GM23338 (cell line): Measurements from ENCODE around the gene TNNT1.

ENCODE experiments used
- CTCF ChIP-seq, 2 experiments: fragments of 200-600 bp in 1 of 2; sonication (generic) in 1 of 2; conservative IDR thresholded peaks; 2 replicates each; pipeline versions ENCODE4 v1.5.1 to v1.6.1; 2016 to 2017; ENCODE audit warnings: antibody characterized with exemption in 2 of 2, low read depth in 2 of 2, mild to moderate bottlenecking in 2 of 2, moderate library complexity in 1 of 2
- EZH2 ChIP-seq: fragments of 200-600 bp; sonication (generic); IDR thresholded peaks from one replicate; pipeline ENCODE4 v1.8.0; 2017; ENCODE audit warnings: antibody characterized with exemption, mild to moderate bottlenecking, low read depth; ENCODE audit not compliant: unreplicated experiment
- EZH2phosphoT487 ChIP-seq: fragments of 200-600 bp; sonication (generic); IDR thresholded peaks from one replicate; pipeline ENCODE4 v1.8.1; 2018; ENCODE audit warnings: antibody characterized with exemption; ENCODE audit not compliant: unreplicated experiment

GRCh38 chr19:55131421-55131820 is 17.6 kb downstream of the TNNT1 start:
- TF ChIP-seq CTCF (conservative IDR thresholded peaks at IDR 0.05; ENCODE audit: low read depth in 2 of 2) (no peak), EZH2 (no peak), EZH2phosphoT487 (no peak)
